Measurements from ENCODE around the gene CCDC138. TPM values are rescaled to one million over a fixed set of nuclear protein-coding genes. Genes with fewer than 3 reads are reported as not detected.

CCDC138 gene
- total RNA-seq, 1 donor from 2014 or later: 10.6 TPM

DNA sequence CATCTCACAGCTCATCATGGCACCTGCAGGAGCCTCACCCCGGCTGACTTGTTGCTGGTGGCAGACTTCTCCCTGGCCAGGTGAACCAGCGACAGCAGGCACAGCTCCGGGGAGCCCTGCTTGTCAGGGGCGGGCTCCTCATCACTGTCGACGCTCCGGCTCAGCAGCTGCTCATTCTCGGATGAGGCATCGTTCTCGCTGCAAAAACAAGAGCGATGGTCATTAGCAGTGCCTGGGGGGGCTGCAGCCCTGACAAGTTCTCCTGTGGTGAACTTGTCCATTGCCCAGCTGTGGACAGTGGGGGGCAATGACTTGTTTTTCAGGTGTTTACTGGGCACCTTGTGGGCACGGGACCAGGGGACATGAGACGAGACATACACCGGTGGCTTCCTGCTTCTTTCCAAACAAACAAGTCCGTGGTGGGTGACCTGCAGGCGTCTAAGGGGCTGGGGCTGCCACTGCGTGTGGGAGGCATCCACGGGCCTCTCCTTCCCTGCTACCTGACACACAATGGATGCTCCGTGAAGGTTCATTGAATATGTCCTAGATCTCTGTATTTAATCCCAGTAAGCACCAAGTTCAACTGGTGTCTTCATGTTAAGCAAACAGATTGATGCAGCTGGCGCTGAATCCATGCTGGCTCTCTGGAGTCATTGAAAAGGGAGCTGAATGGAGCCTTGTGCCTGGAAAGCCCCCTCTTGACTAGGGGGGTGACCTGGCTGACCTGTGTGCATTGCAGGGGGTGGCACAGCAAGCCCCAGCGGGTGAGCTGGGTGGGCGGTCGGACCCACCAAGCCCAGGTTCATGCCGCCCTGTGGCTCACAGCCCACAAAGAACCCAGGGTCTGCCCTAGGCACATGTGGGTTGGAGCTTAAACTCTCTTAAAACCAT is 121.5 kb downstream of the CCDC138 start:
- POLR2A ChIA-PET: no interaction called here
- CTCF ChIA-PET: no interaction called here
- TF ChIP-seq, protein P1, sequence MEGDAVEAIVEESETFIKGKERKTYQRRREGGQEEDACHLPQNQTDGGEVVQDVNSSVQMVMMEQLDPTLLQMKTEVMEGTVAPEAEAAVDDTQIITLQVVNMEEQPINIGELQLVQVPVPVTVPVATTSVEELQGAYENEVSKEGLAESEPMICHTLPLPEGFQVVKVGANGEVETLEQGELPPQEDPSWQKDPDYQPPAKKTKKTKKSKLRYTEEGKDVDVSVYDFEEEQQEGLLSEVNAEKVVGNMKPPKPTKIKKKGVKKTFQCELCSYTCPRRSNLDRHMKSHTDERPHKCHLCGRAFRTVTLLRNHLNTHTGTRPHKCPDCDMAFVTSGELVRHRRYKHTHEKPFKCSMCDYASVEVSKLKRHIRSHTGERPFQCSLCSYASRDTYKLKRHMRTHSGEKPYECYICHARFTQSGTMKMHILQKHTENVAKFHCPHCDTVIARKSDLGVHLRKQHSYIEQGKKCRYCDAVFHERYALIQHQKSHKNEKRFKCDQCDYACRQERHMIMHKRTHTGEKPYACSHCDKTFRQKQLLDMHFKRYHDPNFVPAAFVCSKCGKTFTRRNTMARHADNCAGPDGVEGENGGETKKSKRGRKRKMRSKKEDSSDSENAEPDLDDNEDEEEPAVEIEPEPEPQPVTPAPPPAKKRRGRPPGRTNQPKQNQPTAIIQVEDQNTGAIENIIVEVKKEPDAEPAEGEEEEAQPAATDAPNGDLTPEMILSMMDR (IDR thresholded peaks at IDR 0.05): no peak
- ATAC-seq (ENCODE audit: low read depth) (no peak), DNase-seq (no peak)
- Mint-ChIP-seq H3K36me3 (ENCODE audit: low read depth) (no peaks in the 10 kb centered on the region), H3K9me3 (no peaks in the 10 kb centered on the region), H3K4me1 (no peaks in the 10 kb centered on the region), H3K4me3 (no peak overlapping the region), H3K27ac (no peak overlapping the region), H3K27me3 (peaks cover 1% of the 10 kb centered on the region)
- intact Hi-C loops (cut with micrococcal nuclease): no loop called here

DNA sequence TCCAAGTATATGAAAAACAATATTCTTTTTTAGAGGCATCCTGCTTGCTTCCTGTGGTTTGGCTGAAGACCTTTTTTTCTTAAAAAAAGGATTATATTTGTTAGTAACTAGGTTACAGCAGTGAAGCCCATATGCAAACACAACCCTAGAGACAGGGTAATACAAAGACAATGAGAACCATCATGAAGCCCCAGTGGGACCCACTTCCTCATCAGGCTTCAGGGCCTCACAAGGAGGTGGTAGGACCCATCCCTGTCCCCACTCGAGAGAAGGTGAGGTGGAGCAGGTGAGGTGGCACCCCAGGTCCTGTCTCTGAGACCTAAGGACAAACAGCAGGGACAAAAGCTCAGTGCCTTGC is 122.1 kb downstream of the CCDC138 start:
- Mint-ChIP-seq H3K27ac (no peak overlapping the region), H3K4me1 (no peaks in the 10 kb centered on the region), H3K36me3 (ENCODE audit: low read depth) (no peaks in the 10 kb centered on the region), H3K4me3 (no peak overlapping the region), H3K27me3 (peaks cover 1% of the 10 kb centered on the region), H3K9me3 (no peaks in the 10 kb centered on the region)
- ChIA-PET CTCF (no interaction called here), POLR2A (no interaction called here)
- ATAC-seq (ENCODE audit: low read depth): no peak
- intact Hi-C loops (cut with micrococcal nuclease): no loop called here
- TF ChIP-seq, protein P1 (IDR thresholded peaks at IDR 0.05): no peak
- no peak for DNase-seq

DNA sequence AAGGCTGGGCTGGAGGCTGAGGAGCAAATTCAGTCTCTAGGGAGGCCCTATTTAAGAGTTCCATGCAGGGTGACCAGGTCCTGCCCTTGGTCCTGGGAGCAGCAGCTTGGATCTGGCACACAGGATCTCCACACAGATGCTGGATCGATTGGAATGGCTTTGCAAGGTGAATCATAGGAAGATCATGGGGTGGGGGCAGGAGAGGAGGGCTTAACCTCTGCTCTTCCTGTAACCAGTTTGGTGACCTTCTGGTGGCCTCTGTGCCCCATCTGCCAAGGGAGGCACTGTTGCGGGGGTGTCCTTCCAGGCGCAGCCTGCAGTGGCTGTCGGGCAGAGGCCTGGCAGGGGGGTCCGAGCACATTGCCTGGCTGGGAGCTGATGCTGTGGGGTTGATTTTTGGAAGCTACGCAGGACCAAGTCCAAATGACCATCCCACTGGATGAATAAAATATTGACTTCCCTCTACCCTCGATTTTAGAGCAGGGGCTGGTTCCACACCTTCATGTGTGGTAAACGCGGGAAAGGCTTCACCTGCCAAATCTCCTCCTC is 122.8 kb downstream of the CCDC138 start:
- H3K4me1 Mint-ChIP-seq: no peaks in the 10 kb centered on the region
- ATAC-seq (ENCODE audit: low read depth): no peak
- TF ChIP-seq, protein P1 (IDR thresholded peaks at IDR 0.05): no peak
- DNase-seq: no peak
- intact Hi-C loops (cut with micrococcal nuclease): no loop called here
- H3K36me3 Mint-ChIP-seq (ENCODE audit: low read depth): no peaks in the 10 kb centered on the region
- POLR2A ChIA-PET: no interaction called here
- CTCF ChIA-PET: no interaction called here
- no peak overlapping the region for H3K4me3 Mint-ChIP-seq
- no peak overlapping the region for H3K27ac Mint-ChIP-seq
- H3K27me3 Mint-ChIP-seq: peaks cover 1% of the 10 kb centered on the region
- H3K9me3 Mint-ChIP-seq: no peaks in the 10 kb centered on the region

DNA sequence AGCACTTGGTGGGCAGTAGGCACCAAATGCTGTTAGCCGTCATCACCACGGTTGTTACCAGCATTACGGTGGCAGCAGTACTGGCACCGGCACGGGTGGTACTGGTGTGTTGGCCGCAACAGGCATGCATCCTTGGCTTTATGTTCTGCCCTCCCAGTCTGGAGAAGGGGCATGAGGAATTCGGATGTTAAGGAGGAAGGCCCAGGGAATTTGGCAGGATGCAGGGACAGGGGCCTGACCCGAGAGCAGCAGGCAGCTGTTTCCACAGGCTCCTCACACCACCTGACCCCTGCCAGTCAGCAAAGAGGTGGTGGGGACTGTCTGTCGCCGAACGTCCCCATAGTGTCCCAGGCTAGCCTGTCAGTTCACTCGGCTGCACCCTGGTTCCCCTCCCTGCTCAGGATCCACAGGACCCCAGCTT is 123.5 kb downstream of the CCDC138 start:
- DNase-seq: no peak
- Mint-ChIP-seq H3K27ac (no peak overlapping the region), H3K36me3 (ENCODE audit: low read depth) (no peaks in the 10 kb centered on the region), H3K9me3 (no peaks in the 10 kb centered on the region), H3K4me1 (no peaks in the 10 kb centered on the region), H3K27me3 (peaks cover 1% of the 10 kb centered on the region), H3K4me3 (no peak overlapping the region)
- POLR2A ChIA-PET: no interaction called here
- CTCF ChIA-PET: no interaction called here
- TF ChIP-seq, protein P1 (IDR thresholded peaks at IDR 0.05): no peak
- no peak for ATAC-seq (ENCODE audit: low read depth)
- intact Hi-C loops (cut with micrococcal nuclease): no loop called here

DNA sequence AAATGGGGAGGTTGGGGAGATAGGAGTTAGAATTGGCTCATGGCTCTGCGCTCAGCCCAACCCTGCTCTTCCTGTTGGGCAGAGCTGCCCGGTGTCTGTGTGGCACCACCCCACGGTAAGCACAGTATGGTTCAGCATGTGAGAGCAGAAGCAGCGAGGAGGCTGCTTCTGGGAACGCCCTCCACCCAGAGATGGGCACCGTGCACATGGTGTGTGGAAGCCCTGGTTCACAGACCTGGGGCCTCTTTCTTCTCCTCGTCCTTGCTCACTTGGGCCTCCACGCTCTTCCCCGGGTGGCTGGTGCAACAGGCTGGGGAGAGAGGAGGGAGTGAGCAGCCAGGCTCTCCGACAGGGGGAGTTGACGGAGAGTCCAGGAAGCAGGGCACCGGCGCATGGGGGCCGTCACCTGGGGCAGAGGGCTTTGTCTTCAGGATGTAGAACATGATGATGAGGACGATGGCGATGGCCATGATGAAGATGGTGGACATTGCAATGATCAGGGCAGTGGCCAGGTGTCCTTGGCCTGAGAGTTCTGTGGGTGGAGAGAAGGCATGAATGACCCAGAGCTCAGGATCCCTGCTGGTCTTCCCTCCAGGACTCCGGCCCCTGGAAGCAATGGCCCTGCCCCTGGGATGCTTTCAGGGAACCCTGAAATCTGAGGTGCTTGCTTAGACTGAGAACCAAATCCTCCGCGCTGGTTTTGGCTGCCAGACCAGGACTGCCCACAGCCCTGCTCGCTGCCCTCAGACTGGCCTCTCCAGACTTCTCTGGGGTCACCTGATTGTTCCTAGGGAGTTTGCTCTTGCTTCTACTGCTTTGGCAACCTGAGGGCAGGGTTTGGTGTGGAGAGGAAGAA is 124.2 kb downstream of the CCDC138 start:
- TF ChIP-seq, protein P1 (IDR thresholded peaks at IDR 0.05): no peak
- Mint-ChIP-seq H3K27me3 (peaks cover 1% of the 10 kb centered on the region), H3K4me3 (no peak overlapping the region), H3K27ac (no peak overlapping the region), H3K4me1 (no peaks in the 10 kb centered on the region), H3K9me3 (no peaks in the 10 kb centered on the region), H3K36me3 (ENCODE audit: low read depth) (no peaks in the 10 kb centered on the region)
- DNase-seq: no peak
- intact Hi-C loops (cut with micrococcal nuclease): no loop called here
- ChIA-PET CTCF (no interaction called here), POLR2A (no interaction called here)
- ATAC-seq (ENCODE audit: low read depth): no peak

All from activated B cell treated with CpG ODN at 0.5 μM for 24 hours (primary cell).